Epidermal melanocyte (primary cell): ENCODE data around the gene SSC5D.
"Not testable (repeated sequence)": the region's sequence is repeated elsewhere in the genome, so short reads cannot be mapped to it uniquely, and the experiment has no call there.

ENCODE experiments used
- DNase-seq: peaks from one replicate; pipeline ENCODE4 v3.0.0; 2011; ENCODE audit warnings: low spot score; ENCODE audit not compliant: insufficient read length

SSC5D gene

DNA sequence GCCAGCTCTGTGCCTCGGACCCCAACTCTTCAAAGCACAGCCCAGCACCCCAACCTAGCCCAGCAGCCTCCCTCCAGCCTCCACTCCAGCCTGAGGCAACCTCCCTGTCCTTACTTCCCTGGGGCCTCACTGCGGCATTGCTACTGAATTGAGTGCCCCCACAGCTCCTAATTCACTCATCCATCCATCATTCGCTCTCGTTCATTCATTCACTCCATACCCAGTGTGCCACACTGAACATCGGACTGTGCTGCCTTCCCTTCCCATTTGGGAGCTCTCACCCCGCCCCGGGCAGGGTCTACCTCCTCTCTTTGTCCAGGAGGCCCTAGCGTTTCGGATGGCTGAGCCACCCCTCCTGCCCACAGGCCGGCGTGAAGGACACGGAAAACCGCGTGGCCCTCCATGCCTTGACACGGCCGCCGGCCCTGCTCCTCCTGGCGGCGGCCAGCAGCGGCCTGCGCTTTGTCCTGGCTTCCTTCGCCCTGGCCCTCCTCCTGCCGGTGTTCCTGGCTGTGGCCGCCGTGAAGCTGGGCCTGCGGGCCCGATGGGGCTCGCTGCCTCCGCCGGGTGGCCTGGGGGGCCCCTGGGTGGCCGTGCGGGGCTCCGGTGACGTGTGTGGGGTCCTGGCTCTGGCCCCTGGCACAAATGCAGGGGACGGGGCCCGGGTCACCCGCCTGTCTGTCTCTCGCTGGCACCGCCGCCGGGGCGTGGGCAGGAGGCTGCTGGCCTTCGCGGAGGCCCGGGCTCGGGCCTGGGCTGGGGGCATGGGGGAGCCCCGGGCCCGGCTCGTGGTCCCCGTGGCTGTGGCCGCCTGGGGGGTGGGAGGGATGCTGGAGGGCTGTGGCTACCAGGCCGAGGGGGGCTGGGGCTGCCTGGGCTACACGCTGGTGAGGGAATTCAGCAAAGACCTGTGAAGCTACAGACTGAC, 1.9 kb upstream of the SSC5D start:
- DNase-seq: no peak

- DNase-seq: peak; percentile 97
Measured at GRCh38 chr19:55486971-55487923, 989 bp upstream of the SSC5D start.

DNA sequence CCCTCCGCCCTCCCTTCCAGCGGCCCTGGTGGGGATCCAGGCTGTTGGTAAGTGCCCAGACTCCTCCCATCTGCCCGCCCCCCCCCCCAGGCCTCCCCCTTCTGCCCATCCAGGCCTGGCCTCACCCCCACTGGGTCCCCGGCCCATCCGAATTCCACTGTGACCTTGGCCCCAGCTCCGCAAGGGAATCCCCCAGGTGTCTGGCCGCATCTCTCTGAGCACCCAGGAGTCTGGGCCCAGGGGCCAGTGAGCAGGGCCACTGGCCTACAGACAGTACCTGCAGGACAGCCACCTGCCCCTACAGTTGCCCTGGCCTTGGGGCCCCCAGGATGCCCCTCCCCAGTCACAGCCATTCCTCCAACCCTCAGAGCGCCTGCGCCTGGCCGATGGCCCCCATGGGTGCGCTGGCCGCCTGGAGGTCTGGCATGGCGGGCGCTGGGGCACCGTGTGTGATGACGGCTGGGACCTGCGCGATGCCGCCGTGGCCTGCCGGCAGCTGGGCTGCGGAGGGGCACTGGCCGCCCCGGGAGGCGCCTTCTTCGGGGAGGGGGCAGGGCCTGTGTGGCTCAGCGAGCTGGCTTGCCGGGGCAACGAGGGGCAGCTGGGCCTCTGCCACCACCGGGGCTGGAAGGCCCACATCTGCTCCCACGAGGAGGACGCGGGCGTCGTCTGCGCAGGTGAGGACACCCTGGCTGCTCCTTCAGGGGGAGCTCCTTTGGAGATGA, 912 bp downstream of the SSC5D start:
- no peak for DNase-seq

DNA sequence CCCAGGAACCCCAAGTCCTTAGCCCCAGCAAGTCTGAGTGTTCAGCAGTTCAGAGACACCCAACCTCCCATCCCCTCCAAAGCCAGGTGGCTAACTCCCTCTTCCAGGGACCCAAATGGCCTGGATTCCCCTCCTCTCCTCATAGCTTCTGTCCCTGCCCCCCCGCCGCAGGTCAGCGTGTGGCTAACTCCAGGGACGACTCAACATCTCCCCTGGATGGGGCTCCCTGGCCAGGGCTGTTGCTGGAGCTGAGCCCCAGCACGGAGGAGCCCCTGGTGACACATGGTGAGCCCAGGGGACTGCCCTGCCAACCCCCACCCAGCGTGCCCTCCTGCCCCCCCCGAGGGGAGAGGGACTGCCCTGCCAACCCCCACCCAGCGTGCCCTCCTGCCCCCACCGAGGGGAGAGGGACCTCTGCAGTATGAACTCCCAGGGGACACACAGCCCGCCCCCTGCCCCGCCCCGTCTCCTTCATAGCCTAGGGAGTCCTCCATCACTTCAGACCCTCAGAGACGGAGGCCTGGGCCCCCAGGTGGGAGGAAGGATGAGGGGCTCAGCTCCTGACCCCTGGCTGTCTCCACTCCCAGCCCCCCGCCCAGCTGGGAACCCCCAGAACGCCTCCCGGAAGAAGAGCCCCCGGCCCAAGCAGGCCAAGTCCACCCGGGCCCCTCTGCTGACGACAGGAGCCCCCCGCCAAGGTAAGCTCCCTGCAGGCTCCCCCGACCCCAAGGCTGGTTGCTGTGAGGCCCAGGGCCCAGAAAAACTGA, 1.7 kb downstream of the SSC5D start:
- no peak for DNase-seq

DNA sequence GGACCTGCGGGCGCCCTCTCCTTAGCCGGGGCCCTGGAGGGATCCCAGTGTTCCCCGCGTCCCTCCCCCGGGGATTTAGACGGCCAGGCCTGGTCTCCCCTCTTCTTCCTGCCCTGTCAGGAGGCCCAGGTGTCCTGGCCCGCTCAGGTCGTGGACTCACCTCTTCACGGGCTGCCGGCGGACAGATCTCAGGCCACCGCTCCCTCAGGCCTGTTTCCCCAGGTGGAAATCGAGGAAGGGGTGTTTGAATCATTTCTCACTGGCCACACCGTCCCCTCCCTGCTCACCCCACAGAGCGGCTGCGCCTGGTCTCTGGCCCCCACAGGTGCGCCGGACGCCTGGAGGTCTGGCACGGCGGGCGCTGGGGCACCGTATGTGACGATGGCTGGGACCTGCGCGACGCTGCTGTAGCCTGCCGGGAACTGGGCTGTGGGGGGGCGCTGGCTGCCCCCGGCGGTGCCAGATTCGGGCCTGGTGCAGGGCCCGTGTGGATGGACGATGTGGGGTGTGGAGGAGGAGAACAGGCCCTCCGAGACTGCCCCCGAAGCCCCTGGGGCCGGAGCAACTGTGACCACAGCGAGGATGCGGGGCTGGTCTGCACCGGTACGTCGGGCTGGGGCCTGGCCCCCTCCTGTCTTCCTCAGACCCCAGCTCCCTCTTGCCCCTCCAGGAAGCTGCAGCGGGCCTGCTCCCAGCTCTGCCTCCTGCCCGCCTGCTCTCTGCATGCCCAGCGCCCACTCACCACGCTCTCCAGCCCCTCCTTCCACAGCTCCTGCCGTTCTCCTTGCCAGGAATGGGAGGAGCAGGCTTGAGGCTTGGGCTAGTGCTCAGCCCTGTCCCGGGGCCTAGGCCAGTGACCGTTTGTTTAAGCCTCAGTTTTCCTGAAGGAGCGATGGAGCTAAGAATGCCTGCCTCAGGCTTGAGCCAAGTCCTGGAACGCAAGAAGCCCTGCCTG, 2.5 kb downstream of the SSC5D start:
- no peak for DNase-seq

GRCh38 chr19:55491546-55492360, 3.5 kb downstream of the SSC5D start:
- no peak for DNase-seq

GRCh38 chr19:55492362-55492944, 4.2 kb downstream of the SSC5D start:
- DNase-seq: no peak

GRCh38 chr19:55493052-55493644, 4.9 kb downstream of the SSC5D start:
- no peak for DNase-seq

- no peak for DNase-seq
Measured at GRCh38 chr19:55493645-55494171, 5.5 kb downstream of the SSC5D start.

- no peak for DNase-seq
Measured at GRCh38 chr19:55494172-55494761, 6.0 kb downstream of the SSC5D start.

DNA sequence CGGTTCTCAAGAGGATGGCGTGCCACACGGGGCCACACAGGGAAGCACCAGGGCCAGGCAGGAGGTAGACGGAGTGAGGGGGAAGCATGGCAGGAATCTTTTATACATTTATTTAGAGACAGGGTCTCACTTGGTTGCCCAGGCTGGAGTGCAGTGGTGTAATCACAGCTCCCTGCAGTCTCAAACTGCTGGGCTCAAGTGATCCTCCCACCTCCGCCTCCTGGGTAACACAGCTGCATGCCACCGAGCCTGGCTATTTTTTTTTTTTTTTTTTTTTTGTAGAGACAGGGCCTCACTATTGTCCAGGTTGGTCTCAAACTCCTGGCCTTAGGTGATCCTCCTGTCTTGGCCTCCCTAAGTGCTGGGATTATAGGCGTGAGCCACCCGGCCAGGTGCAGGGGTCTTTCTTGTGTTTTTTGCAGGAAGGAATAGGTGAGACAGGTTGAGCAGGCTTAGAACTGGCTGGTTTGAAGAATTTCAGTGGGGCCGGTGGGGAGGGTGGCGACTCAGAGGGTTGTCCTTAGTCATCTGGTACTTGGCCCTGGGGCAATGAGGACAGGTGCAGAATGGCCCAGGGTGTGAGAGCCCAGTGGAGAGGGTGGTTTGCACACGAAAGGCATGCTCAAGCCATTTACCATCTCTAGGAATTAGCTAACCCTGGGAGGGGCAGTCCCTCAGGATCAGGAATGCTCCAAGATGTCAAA, 7.6 kb downstream of the SSC5D start:
- no peak for DNase-seq

DNA sequence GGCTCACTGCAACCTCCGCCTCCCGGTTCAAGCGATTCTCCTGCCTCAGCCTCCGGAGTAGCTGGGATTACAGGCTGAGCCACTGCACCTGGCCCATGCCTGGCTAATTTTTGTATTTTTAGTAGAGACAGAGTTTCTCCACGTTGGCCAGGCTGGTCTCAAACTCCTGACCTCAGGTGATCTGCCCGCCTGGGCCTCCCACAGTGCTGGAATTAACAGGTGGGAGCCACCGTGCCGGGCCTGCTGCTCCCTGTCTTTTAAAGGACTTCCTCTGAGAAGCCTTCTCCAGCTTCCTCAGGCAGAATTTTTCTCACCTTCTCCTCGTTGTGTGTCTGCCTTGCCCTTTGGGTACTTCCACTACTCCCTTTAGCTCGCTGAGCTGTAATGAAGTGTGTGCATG, 8.6 kb downstream of the SSC5D start:
- not testable (repeated sequence) for DNase-seq

- DNase-seq: no peak
Measured at GRCh38 chr19:55497763-55498162, 9.5 kb downstream of the SSC5D start.

GRCh38 chr19:55498246-55498840, 10.1 kb downstream of the SSC5D start:
- DNase-seq: no peak

- no peak for DNase-seq
Measured at GRCh38 chr19:55500368-55500952, 12.2 kb downstream of the SSC5D start.
